ENCODE results near the gene SNX27. TPM values are rescaled to one million over a fixed set of nuclear protein-coding genes. Genes with fewer than 3 reads are reported as not detected.

Gene SNX27
- polyA plus RNA-seq, 3 donors, result 40.1 to 57.1 (median 47.6) TPM

DNA sequence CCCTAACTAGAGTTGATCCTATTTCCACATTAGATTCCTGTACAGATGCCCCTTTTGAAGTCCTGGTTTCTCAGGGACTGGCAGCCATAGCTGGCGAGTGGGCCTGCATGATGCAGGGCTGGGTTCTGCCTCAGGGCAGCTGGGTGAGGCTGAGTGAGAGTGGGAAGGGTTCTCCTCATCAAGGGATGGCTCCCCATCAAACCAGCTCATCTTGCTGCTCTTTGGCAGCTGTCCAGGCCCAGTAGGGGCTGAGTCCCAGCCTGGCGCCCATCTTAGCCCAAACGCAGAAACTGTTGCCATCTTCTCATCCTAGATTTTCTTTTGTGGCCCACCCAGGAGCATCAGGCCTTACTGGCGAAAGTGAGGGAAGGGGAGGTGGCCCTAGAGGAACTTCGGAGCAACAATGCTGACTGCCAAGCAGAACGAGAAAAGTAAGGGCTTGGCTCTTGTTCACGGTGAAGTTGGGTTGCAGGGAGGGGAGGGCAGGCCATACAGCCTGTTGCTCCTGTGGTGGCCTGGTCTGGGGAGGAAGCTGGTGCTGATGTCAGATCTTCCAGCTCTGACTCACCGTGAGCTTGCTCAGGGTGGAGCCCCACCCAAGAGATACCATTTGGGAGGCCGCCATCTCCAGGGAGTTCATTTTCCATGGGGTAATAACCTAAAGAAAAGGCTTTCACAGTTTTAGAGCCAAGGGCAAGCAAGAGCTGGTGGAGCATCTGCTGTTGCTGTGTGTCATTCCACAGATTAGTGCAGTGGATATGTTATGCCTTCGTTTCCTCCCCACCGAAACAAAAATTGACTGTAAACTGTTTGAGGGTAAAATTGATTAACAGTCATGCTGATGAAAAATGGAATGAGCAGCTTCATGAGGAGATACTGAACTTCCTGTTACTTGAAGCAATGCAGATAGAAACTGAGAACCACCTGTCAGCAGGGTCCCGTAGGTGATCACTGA is 37.0 kb upstream of the SNX27 start:
- intact Hi-C loops (cut with micrococcal nuclease), result no loop called here
- H3K27me3 Mint-ChIP-seq (ENCODE audit: low read depth in 3 of 3), result peaks cover 0 to 5% (median 2%) of the 10 kb centered on the region in 3 donors
- Histone ChIP-seq H3K27me3 (ENCODE audit: control insufficient read depth in 2 of 2, insufficient read depth in 2 of 2, low read length in 2 of 2) (no peaks in the 10 kb centered on the region), H3K27ac (ENCODE audit: low read depth in 1 of 2, low read length in 2 of 2) (peak overlapping the region in 1 of 2 donors; percentile 8), H3K36me3 (replicated peaks in 1 of 2; ENCODE audit: control insufficient read depth in 1 of 2, insufficient read depth in 2 of 2, low read length in 2 of 2) (no peaks in the 10 kb centered on the region), H3K4me3 (replicated peaks in 1 of 3; ENCODE audit: low read depth in 2 of 3, low read length in 3 of 3) (no peak overlapping the region), H3K79me2 (ENCODE audit: insufficient read depth, low read length) (no peaks in the 10 kb centered on the region), H4K20me1 (ENCODE audit: insufficient read depth, low read length) (no peaks in the 10 kb centered on the region), H3K9me3 (replicated peaks in 1 of 2; ENCODE audit: control insufficient read depth in 1 of 2, insufficient read depth in 1 of 2, low read length in 2 of 2) (no peaks in the 10 kb centered on the region), H3K4me1 (ENCODE audit: control insufficient read depth in 1 of 2, insufficient read depth in 2 of 2, low read length in 2 of 2) (peaks cover 0 to 4% of the 10 kb centered on the region in 2 donors), H3K9ac (ENCODE audit: insufficient read depth, low read length, poor library complexity, severe bottlenecking) (no peak overlapping the region), H3K4me2 (replicated peaks; ENCODE audit: extremely low read depth, low read length, poor library complexity, severe bottlenecking) (no peak overlapping the region), H2AFZ (ENCODE audit: insufficient read depth, low read depth, low read length, poor library complexity, severe bottlenecking) (no peak overlapping the region)
- peaks cover 8% of the 10 kb centered on the region for H3K4me1 Mint-ChIP-seq
- H3K36me3 Mint-ChIP-seq, result peaks cover 5 to 7% of the 10 kb centered on the region in 2 donors
- H3K27ac Mint-ChIP-seq, result peak overlapping the region in 2 of 7 donors; percentile 56 to 60
- 81% methylated on average over 8 of the region's 12 CpGs for WGBS (ENCODE audit: insufficient coverage)
- peak; percentile 37 to 57 (median 40) for DNase-seq
- TF ChIP-seq, protein P1, sequence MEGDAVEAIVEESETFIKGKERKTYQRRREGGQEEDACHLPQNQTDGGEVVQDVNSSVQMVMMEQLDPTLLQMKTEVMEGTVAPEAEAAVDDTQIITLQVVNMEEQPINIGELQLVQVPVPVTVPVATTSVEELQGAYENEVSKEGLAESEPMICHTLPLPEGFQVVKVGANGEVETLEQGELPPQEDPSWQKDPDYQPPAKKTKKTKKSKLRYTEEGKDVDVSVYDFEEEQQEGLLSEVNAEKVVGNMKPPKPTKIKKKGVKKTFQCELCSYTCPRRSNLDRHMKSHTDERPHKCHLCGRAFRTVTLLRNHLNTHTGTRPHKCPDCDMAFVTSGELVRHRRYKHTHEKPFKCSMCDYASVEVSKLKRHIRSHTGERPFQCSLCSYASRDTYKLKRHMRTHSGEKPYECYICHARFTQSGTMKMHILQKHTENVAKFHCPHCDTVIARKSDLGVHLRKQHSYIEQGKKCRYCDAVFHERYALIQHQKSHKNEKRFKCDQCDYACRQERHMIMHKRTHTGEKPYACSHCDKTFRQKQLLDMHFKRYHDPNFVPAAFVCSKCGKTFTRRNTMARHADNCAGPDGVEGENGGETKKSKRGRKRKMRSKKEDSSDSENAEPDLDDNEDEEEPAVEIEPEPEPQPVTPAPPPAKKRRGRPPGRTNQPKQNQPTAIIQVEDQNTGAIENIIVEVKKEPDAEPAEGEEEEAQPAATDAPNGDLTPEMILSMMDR (IDR thresholded peaks at IDR 0.05), result no peak
- no peak overlapping the region for H3K4me3 Mint-ChIP-seq
- H3K9me3 Mint-ChIP-seq, result no peaks in the 10 kb centered on the region

DNA sequence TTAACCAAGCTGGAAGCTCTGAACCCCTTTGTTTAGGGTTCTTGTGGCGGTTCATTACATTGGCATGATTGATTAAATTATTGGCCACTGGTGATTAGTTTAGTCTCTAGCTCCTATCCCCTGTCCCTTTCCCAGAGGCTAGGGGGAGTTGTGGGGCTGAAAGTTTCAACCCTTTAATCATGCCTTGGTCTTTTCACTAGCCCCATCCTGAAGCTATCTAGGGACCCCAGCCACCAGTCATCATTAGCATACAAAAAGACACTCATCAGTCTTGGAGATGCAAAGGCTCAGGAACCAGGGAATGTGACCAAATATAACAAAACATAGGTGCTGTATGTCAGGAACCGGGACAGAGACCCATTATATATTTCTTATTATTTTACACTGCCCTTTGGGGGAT is 34.7 kb upstream of the SNX27 start:
- Histone ChIP-seq H3K4me1 (ENCODE audit: control insufficient read depth in 1 of 2, insufficient read depth in 2 of 2, low read length in 2 of 2) (peaks cover 0 to 4% of the 10 kb centered on the region in 2 donors), H4K20me1 (ENCODE audit: insufficient read depth, low read length) (no peaks in the 10 kb centered on the region), H3K9ac (ENCODE audit: insufficient read depth, low read length, poor library complexity, severe bottlenecking) (no peak overlapping the region), H3K79me2 (ENCODE audit: insufficient read depth, low read length) (no peaks in the 10 kb centered on the region), H3K4me2 (replicated peaks; ENCODE audit: extremely low read depth, low read length, poor library complexity, severe bottlenecking) (no peak overlapping the region), H3K36me3 (replicated peaks in 1 of 2; ENCODE audit: control insufficient read depth in 1 of 2, insufficient read depth in 2 of 2, low read length in 2 of 2) (no peaks in the 10 kb centered on the region), H3K9me3 (replicated peaks in 1 of 2; ENCODE audit: control insufficient read depth in 1 of 2, insufficient read depth in 1 of 2, low read length in 2 of 2) (no peaks in the 10 kb centered on the region), H3K4me3 (replicated peaks in 1 of 3; ENCODE audit: low read depth in 2 of 3, low read length in 3 of 3) (no peak overlapping the region), H3K27ac (ENCODE audit: low read depth in 1 of 2, low read length in 2 of 2) (no peak overlapping the region), H2AFZ (ENCODE audit: insufficient read depth, low read depth, low read length, poor library complexity, severe bottlenecking) (no peak overlapping the region), H3K27me3 (ENCODE audit: control insufficient read depth in 2 of 2, insufficient read depth in 2 of 2, low read length in 2 of 2) (no peaks in the 10 kb centered on the region)
- peaks cover 2 to 8% (median 4%) of the 10 kb centered on the region in 3 donors for H3K27me3 Mint-ChIP-seq (ENCODE audit: low read depth in 3 of 3)
- no peak overlapping the region for H3K27ac Mint-ChIP-seq
- no peak for DNase-seq
- no peaks in the 10 kb centered on the region for H3K9me3 Mint-ChIP-seq
- H3K4me1 Mint-ChIP-seq, result peaks cover 6% of the 10 kb centered on the region
- intact Hi-C loops (cut with micrococcal nuclease), result no loop called here
- TF ChIP-seq, protein P1 (IDR thresholded peaks at IDR 0.05), result no peak
- H3K4me3 Mint-ChIP-seq, result no peak overlapping the region
- H3K36me3 Mint-ChIP-seq, result peaks cover 7 to 8% of the 10 kb centered on the region in 2 donors
- no CpG with 5 or more reads among the region's 2 CpGs for WGBS (ENCODE audit: insufficient coverage)
